ENCODE measurements around the gene FAM81B. TPM values are rescaled to one million over a fixed set of nuclear protein-coding genes. Genes with fewer than 3 reads are reported as not detected.

The FAM81B gene
- total RNA-seq, 1 donor from 2014 or later = not detected

DNA sequence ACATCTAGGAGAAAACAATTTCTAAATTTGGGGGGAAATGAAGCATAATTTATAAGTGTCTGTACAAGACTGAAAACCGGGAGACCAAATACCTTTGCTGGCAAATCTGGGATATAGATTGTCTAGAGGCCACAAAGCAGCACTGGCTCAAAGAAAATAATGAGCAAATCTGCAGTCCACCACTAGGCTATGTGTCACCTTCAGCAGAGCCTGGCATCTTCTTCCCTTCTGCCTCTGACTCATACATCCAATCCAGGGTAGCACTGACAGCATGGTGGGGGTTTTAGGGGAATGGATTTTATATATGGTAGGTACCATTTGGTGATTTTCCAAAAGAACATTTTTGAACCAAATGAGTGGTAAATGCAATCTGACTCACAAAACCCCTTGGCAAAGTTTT, 12.8 kb downstream of the FAM81B start:
- no peak for DNase-seq (ENCODE audit: low spot score)
- TF ChIP-seq, protein P1, sequence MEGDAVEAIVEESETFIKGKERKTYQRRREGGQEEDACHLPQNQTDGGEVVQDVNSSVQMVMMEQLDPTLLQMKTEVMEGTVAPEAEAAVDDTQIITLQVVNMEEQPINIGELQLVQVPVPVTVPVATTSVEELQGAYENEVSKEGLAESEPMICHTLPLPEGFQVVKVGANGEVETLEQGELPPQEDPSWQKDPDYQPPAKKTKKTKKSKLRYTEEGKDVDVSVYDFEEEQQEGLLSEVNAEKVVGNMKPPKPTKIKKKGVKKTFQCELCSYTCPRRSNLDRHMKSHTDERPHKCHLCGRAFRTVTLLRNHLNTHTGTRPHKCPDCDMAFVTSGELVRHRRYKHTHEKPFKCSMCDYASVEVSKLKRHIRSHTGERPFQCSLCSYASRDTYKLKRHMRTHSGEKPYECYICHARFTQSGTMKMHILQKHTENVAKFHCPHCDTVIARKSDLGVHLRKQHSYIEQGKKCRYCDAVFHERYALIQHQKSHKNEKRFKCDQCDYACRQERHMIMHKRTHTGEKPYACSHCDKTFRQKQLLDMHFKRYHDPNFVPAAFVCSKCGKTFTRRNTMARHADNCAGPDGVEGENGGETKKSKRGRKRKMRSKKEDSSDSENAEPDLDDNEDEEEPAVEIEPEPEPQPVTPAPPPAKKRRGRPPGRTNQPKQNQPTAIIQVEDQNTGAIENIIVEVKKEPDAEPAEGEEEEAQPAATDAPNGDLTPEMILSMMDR (IDR thresholded peaks at IDR 0.05) = no peak
- TF ChIP-seq EZH2phosphoT487 (IDR thresholded peaks at IDR 0.05) (no peak), EZH2 (IDR thresholded peaks at IDR 0.05) (no peak)
- no peaks in the 10 kb centered on the region for H4K20me1 ChIP-seq (ENCODE audit: low read depth)
- no peaks in the 10 kb centered on the region for H3K36me3 ChIP-seq
- H2AFZ ChIP-seq (replicated peaks) = no peak overlapping the region
- no peaks in the 10 kb centered on the region for H3K27me3 ChIP-seq
- no peaks in the 10 kb centered on the region for H3F3A ChIP-seq (ENCODE audit: low read depth)
- no peak overlapping the region for H3K27ac Mint-ChIP-seq
- no peaks in the 10 kb centered on the region for H3K9me3 Mint-ChIP-seq
- H3K4me3 Mint-ChIP-seq = no peak overlapping the region
- H3K9me3 ChIP-seq (ENCODE audit: low read depth) = no peaks in the 10 kb centered on the region
- no peaks in the 10 kb centered on the region for H3K27me3 Mint-ChIP-seq (ENCODE audit: insufficient read depth, low read depth)
- no peaks in the 10 kb centered on the region for H3K79me2 ChIP-seq (ENCODE audit: low read depth)
- no peak overlapping the region for H3K4me2 ChIP-seq
- no peak overlapping the region for H3K27ac ChIP-seq
- no peak overlapping the region for H3K4me3 ChIP-seq
- no peaks in the 10 kb centered on the region for H3K36me3 Mint-ChIP-seq
- peaks cover 17% of the 10 kb centered on the region for H3K4me1 Mint-ChIP-seq
- no peak overlapping the region for H3K9ac ChIP-seq
- no peaks in the 10 kb centered on the region for H3K4me1 ChIP-seq

DNA sequence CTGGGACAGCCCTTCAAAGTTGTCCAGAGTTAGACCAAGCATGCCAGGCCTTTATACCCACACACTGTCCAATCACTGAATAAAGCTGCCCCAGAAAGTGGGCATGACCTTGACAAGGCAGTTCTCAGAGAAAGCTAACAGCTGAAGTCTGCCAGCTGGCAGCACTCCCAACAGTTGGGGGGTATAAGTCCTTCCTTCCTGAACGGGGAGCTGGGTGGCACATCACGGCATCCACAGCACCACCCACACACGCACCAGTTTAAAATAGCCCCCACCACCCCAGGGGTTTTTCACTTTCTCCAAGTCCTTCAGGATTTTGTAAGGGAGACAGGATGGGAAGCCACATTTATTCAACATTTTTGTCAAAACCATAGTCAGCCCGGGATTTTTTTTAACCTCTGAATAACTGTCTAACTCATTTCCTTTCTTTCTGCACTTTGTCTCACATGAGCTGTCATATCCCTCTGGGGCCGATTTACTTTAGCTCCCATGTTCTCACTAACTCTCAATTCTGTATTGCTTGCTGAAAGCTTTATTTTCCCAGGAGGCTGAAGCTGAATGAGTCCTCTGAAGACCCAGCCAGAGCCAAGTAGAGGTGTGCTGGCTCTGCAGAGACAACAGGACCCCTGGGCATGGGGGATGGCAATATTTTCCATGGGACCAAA, 15.4 kb downstream of the FAM81B start:
- TF ChIP-seq EZH2 (IDR thresholded peaks at IDR 0.05) (no peak), EZH2phosphoT487 (IDR thresholded peaks at IDR 0.05) (no peak)
- TF ChIP-seq, protein P1 (IDR thresholded peaks at IDR 0.05) = no peak
- no peak overlapping the region for H3K4me2 ChIP-seq
- H3K27ac ChIP-seq = no peak overlapping the region
- Mint-ChIP-seq H3K27ac (no peak overlapping the region), H3K27me3 (ENCODE audit: insufficient read depth, low read depth) (no peaks in the 10 kb centered on the region), H3K36me3 (no peaks in the 10 kb centered on the region), H3K9me3 (no peaks in the 10 kb centered on the region), H3K4me1 (peaks cover 12% of the 10 kb centered on the region), H3K4me3 (no peak overlapping the region)
- H4K20me1 ChIP-seq (ENCODE audit: low read depth) = no peaks in the 10 kb centered on the region
- H3K9ac ChIP-seq = no peak overlapping the region
- DNase-seq (ENCODE audit: low spot score) = no peak
- no peaks in the 10 kb centered on the region for H3K79me2 ChIP-seq (ENCODE audit: low read depth)
- H3K4me3 ChIP-seq = no peak overlapping the region
- no peak overlapping the region for H2AFZ ChIP-seq (replicated peaks)
- H3K27me3 ChIP-seq = no peaks in the 10 kb centered on the region
- no peaks in the 10 kb centered on the region for H3K4me1 ChIP-seq
- no peaks in the 10 kb centered on the region for H3F3A ChIP-seq (ENCODE audit: low read depth)
- no peaks in the 10 kb centered on the region for H3K36me3 ChIP-seq
- H3K9me3 ChIP-seq (ENCODE audit: low read depth) = no peaks in the 10 kb centered on the region

DNA sequence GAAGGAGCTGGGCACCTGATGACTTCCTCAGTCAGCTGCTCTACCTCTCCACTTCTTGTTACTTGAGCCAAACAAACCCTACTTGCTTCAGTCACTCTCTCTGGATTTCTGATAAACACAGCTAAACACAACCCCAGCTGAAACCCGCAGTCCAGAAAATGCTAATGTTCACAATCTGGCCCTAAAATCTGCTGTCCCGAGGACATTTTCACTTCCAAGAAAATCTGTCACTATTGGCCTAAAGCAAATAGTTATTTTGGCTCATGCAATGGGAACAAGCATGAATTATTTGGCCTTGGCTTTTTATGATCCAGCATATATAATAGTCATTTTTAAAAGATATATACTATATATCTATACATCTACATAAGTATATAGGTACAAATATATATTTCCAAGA, 19.1 kb downstream of the FAM81B start:
- Histone ChIP-seq H3K4me2 (no peak overlapping the region), H3K27me3 (no peaks in the 10 kb centered on the region), H3K9ac (no peak overlapping the region), H3K9me3 (ENCODE audit: low read depth) (no peaks in the 10 kb centered on the region), H3K79me2 (ENCODE audit: low read depth) (no peaks in the 10 kb centered on the region), H3K27ac (no peak overlapping the region), H3K4me3 (no peak overlapping the region), H3F3A (ENCODE audit: low read depth) (no peaks in the 10 kb centered on the region), H4K20me1 (ENCODE audit: low read depth) (no peaks in the 10 kb centered on the region), H3K36me3 (no peaks in the 10 kb centered on the region), H2AFZ (replicated peaks) (no peak overlapping the region), H3K4me1 (no peaks in the 10 kb centered on the region)
- H3K4me1 Mint-ChIP-seq = no peaks in the 10 kb centered on the region
- no peaks in the 10 kb centered on the region for H3K9me3 Mint-ChIP-seq
- no peak overlapping the region for H3K27ac Mint-ChIP-seq
- DNase-seq (ENCODE audit: low spot score) = no peak
- TF ChIP-seq EZH2phosphoT487 (IDR thresholded peaks at IDR 0.05) (no peak), EZH2 (IDR thresholded peaks at IDR 0.05) (no peak)
- TF ChIP-seq, protein P1 (IDR thresholded peaks at IDR 0.05) = no peak
- H3K36me3 Mint-ChIP-seq = no peaks in the 10 kb centered on the region
- H3K27me3 Mint-ChIP-seq (ENCODE audit: insufficient read depth, low read depth) = no peaks in the 10 kb centered on the region
- no peak overlapping the region for H3K4me3 Mint-ChIP-seq

Data from neural progenitor cell (in vitro differentiated cells).